HepG2 (cell line): ENCODE data around the gene CKMT2. TPM values are rescaled to one million over a fixed set of nuclear protein-coding genes. Genes with fewer than 3 reads are reported as not detected.

Source experiments
- GPN1 ChIP-seq: sonication (generic); formaldehyde crosslinking; IDR thresholded peaks from 2 replicates; pipeline ENCODE4 v1.5.1; 2020; ENCODE audit warnings: missing genetic modification reagents, borderline replicate concordance
- ISL2 ChIP-seq: sonication (generic); formaldehyde crosslinking; IDR thresholded peaks from 2 replicates; pipeline ENCODE4 v1.5.0; 2020; ENCODE audit warnings: missing genetic modification reagents
- JDP2 ChIP-seq: sonication (generic); formaldehyde crosslinking; IDR thresholded peaks from 2 replicates; pipeline ENCODE4 v1.8.1; 2022; ENCODE audit warnings: missing genetic modification reagents, borderline replicate concordance
- MED1 ChIP-seq: sonication (generic); formaldehyde crosslinking; IDR thresholded peaks from 2 replicates; pipeline ENCODE4 v1.4.0; 2020; ENCODE audit warnings: missing genetic modification reagents
- RFX1 ChIP-seq: fragments of 450-650 bp; IDR thresholded peaks from 2 replicates; pipeline ENCODE4 v1.6.1; 2017
- TBX3 ChIP-seq: fragments of 450-650 bp; IDR thresholded peaks from 2 replicates; pipeline ENCODE4 v1.6.1; 2017; ENCODE audit warnings: antibody characterized with exemption, mild to moderate bottlenecking, inconsistent platforms, borderline replicate concordance
- TFDP2 ChIP-seq: sonication (generic); formaldehyde crosslinking; IDR thresholded peaks from 2 replicates; pipeline ENCODE4 v1.4.0; 2020; ENCODE audit warnings: missing genetic modification reagents
- ZFP37 ChIP-seq: sonication (generic); formaldehyde crosslinking; IDR thresholded peaks from 2 replicates; pipeline ENCODE4 v1.4.0; 2020; ENCODE audit warnings: missing genetic modification reagents, borderline replicate concordance
- ZNF335 ChIP-seq: sonication (generic); formaldehyde crosslinking; IDR thresholded peaks from 2 replicates; pipeline ENCODE4 v1.4.0; 2020; ENCODE audit warnings: missing genetic modification reagents
- ZNF609 ChIP-seq: sonication (generic); formaldehyde crosslinking; IDR thresholded peaks from 2 replicates; pipeline ENCODE4 v1.4.0; 2020; ENCODE audit warnings: mild to moderate bottlenecking, missing genetic modification reagents, borderline replicate concordance
- ZNF670 ChIP-seq: sonication (generic); formaldehyde crosslinking; IDR thresholded peaks from 2 replicates; pipeline ENCODE4 v1.8.0; 2022; ENCODE audit warnings: mild to moderate bottlenecking, missing genetic modification reagents, borderline replicate concordance
- ZNF790 ChIP-seq: sonication (generic); formaldehyde crosslinking; IDR thresholded peaks from 2 replicates; pipeline ENCODE4 v1.8.0; 2022; ENCODE audit warnings: missing genetic modification reagents, mild to moderate bottlenecking, borderline replicate concordance
- polyA plus RNA-seq, 8 experiments: library from polyadenylated mRNA; depleted of rRNA in 3 of 8; stranded (reverse) in 7 of 8; unstranded in 1 of 8; fragments of >200 nt; fragmentation: Illumina TruSeq in 4 of 8; extraction: Trizol in 4 of 8; gene quantifications; 2 replicates each; pipeline versions ENCODE4 v1.2.1 to v1.2.3, GENCODE V29; 2011 to 2016; ENCODE audit warnings: low read depth in 4 of 8, missing spikeins in 1 of 8, mixed read lengths in 1 of 8; ENCODE audit not compliant: insufficient read depth in 1 of 8
- total RNA-seq, 5 experiments: library from RNA; depleted of rRNA; stranded (reverse); fragments of >200 nt; fragmentation: Illumina TruSeq; extraction: Trizol; gene quantifications; 2 replicates each; pipeline ENCODE4 v1.2.3, GENCODE V29; 2016; ENCODE audit warnings: low read depth in 1 of 5
- TF ChIP-seq, protein P1 (sequence below): sonication (generic); formaldehyde crosslinking; IDR thresholded peaks from 2 replicates; pipeline ENCODE4 v1.4.0; 2020; ENCODE audit warnings: mild to moderate bottlenecking, missing genetic modification reagents
- TF ChIP-seq, protein P2 (sequence below): sonication (generic); formaldehyde crosslinking; IDR thresholded peaks from 2 replicates; pipeline ENCODE4 v1.5.1; 2020; ENCODE audit warnings: missing genetic modification reagents, mild to moderate bottlenecking, borderline replicate concordance

The CKMT2 gene
- total and polyA plus RNA-seq, 2 of the 13 experiments (the other 11 are each of a cell fraction or from before 2014, with no cell fraction given) = 1.2 to 8.8 TPM

DNA sequence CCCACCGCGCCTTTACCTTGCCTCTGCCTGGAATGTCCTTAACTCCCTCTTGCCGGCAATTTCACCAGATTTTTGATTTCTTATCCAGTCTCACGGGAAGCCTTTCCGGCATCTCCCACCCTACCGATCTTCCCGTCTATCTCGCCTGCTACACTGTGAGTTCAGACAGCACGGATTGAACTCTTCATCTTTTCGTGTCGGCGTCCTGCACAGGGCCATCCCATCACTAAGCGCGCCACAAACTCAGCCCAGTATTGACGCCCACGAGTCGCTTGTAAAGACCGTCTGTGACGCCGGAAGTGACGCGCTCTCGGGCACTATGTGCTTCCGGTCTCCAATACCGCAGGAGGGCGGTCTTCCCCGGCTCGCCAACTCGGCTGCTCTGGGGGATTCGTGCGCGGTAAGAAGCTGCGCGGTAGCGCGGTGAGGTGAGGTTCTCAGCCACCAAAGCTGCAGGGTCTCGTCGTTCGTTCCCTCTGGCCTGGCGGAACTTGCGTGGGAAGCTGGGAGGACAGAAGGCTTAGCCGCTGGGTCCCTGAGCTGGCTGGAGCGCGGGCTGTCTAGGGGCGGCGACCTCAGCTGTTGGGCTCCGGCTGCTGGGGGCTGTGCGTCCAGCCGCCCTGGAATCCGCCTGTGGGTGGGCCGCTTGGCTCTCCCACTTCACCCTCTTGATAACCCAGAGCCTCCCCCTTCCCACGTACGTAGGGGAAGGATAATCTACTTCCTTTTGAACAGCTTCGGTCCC, 68.3 kb downstream of the CKMT2 start, which contains the start of gene ZCCHC9 (continued):
- TF ChIP-seq ZNF609 (CRISPR knock-in tag) (peak; percentile 55; the same call in 1 of the 2 replicates), ISL2 (CRISPR knock-in tag) (no peak), ZNF335 (CRISPR knock-in tag) (peak; percentile 67), ZNF790 (no peak), ZFP37 (CRISPR knock-in tag) (no peak), TFDP2 (peak; percentile 82), TBX3 (no peak; the same call in 1 of the 2 replicates), RFX1 (no peak), MED1 (CRISPR knock-in tag) (peak; percentile 34), ZNF670 (CRISPR knock-in tag) (peak; percentile 93), GPN1 (CRISPR knock-in tag) (0 out of 2 replicates have a peak, but pooled peaks have one; percentile 51), JDP2 (CRISPR knock-in tag) (no peak)
- TF ChIP-seq, protein P1, sequence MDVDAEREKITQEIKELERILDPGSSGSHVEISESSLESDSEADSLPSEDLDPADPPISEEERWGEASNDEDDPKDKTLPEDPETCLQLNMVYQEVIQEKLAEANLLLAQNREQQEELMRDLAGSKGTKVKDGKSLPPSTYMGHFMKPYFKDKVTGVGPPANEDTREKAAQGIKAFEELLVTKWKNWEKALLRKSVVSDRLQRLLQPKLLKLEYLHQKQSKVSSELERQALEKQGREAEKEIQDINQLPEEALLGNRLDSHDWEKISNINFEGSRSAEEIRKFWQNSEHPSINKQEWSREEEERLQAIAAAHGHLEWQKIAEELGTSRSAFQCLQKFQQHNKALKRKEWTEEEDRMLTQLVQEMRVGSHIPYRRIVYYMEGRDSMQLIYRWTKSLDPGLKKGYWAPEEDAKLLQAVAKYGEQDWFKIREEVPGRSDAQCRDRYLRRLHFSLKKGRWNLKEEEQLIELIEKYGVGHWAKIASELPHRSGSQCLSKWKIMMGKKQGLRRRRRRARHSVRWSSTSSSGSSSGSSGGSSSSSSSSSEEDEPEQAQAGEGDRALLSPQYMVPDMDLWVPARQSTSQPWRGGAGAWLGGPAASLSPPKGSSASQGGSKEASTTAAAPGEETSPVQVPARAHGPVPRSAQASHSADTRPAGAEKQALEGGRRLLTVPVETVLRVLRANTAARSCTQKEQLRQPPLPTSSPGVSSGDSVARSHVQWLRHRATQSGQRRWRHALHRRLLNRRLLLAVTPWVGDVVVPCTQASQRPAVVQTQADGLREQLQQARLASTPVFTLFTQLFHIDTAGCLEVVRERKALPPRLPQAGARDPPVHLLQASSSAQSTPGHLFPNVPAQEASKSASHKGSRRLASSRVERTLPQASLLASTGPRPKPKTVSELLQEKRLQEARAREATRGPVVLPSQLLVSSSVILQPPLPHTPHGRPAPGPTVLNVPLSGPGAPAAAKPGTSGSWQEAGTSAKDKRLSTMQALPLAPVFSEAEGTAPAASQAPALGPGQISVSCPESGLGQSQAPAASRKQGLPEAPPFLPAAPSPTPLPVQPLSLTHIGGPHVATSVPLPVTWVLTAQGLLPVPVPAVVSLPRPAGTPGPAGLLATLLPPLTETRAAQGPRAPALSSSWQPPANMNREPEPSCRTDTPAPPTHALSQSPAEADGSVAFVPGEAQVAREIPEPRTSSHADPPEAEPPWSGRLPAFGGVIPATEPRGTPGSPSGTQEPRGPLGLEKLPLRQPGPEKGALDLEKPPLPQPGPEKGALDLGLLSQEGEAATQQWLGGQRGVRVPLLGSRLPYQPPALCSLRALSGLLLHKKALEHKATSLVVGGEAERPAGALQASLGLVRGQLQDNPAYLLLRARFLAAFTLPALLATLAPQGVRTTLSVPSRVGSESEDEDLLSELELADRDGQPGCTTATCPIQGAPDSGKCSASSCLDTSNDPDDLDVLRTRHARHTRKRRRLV (CRISPR knock-in tag) = no peak; the same call in 1 of the 2 replicates
- TF ChIP-seq, protein P2, sequence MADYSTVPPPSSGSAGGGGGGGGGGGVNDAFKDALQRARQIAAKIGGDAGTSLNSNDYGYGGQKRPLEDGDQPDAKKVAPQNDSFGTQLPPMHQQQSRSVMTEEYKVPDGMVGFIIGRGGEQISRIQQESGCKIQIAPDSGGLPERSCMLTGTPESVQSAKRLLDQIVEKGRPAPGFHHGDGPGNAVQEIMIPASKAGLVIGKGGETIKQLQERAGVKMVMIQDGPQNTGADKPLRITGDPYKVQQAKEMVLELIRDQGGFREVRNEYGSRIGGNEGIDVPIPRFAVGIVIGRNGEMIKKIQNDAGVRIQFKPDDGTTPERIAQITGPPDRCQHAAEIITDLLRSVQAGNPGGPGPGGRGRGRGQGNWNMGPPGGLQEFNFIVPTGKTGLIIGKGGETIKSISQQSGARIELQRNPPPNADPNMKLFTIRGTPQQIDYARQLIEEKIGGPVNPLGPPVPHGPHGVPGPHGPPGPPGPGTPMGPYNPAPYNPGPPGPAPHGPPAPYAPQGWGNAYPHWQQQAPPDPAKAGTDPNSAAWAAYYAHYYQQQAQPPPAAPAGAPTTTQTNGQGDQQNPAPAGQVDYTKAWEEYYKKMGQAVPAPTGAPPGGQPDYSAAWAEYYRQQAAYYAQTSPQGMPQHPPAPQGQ (CRISPR knock-in tag) = no peak
